ENCODE measurements around the gene DOCK3.

- no peak for TF ChIP-seq CTCF (IDR thresholded peaks at IDR 0.05 in 8 of 11, conservative IDR thresholded peaks at IDR 0.05 in 3 of 11)
- no peak for TF ChIP-seq POLR2A (IDR thresholded peaks at IDR 0.05)
Observed at GRCh38 chr3:51422211-51422610, 747.5 kb downstream of the DOCK3 start.

Measured in spleen (tissue), 7 donors.